NCI-H748 (cell line): ENCODE results near the gene OR51B2.
"Not testable (repeated sequence)": the region's sequence is repeated elsewhere in the genome, so short reads cannot be mapped to it uniquely, and the experiment has no call there.

ENCODE experiments used
- DNase-seq: peaks from one replicate; lab custom pipeline; 2025; ENCODE audit not compliant: unreplicated experiment; lab: John Stamatoyannopoulos, UW

The OR51B2 gene, protein sequence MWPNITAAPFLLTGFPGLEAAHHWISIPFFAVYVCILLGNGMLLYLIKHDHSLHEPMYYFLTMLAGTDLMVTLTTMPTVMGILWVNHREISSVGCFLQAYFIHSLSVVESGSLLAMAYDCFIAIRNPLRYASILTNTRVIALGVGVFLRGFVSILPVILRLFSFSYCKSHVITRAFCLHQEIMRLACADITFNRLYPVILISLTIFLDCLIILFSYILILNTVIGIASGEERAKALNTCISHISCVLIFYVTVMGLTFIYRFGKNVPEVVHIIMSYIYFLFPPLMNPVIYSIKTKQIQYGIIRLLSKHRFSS

GRCh38 chr11:5324197-5324596 lies at the start of gene OR51B2:
Gene OR51B2 (minus strand): TSS chr11:5324297. CDS start chr11:5324297, 0 bp downstream.
- DNase-seq, result no peak

- DNase-seq, result peak; percentile 26
Observed at GRCh38 chr11:5369789-5370188, 45.7 kb upstream of the OR51B2 start.

DNA sequence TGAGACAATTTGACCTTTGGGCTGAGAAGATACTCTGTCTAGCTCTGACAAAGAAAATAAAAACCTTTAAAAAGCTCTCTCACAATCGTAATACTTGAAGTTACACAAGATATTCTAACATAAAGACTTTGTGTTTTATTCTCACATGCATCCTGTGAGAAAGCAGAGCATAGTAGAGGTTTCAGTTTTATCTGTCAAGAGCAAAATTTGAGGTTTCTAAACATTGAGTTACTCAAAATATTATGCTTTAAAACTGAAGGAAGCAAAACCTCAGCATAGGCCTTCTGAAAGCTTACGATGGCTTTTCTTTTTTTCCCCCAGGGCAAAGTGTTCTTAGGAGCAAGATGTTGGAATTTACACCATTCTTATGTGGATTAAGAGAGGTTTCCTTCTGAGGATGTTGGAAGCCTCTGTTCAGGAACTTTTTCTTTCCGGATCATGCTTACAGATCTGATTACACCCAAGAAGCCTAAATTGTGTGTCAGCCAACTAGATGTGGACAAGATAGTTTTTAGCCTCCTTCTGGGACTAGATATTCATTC lies 44.5 kb upstream of the OR51B2 start:
- no peak for DNase-seq

DNA sequence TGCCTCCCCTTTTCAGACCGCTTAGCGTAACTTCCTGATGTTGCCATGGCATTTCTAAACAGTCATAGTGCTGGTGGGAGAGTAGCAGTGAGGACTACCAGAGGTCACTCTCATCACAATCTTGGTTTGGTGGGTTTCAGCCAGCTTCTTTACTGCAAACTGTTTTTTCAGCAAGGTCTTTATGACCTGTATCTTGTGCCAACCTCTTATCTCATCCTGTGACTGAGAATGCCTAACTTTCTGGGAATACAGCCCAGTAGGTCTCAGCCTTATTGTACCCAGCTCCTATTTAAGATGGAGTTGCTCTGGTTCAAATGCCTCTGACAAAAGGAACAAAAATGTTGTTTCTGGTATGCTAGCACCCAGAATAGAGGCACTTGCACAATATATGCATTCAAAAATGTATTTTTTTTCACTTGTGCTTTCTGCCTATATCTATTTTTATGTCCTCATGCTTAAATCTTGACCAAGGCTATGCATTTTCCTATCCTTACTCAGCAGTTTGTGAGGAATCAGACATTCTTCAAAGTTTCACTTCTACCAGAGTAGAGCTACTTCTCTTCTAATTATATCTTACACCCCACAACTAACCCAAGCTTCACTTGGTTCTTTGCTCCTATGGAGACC lies 43.5 kb upstream of the OR51B2 start:
- DNase-seq, result no peak

DNA sequence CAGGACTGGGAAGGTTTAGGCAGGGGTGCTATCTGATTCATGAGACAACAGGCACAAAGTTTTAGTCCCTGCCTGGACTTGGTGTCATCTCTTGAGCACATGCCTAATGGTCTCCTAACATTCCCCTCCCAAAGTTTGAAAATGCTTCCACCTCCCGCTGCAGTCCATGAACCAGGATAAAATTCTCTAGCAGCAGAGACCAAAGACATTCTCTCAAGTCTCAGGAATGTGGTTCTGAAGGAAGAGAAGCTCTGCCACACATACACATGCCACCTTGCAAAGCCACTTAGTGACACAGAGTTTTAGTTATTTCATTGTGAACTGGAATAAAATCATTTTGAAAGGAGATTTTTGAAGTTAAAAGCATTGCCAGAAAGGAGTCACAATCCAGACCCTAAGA lies 42.8 kb upstream of the OR51B2 start:
- DNase-seq, result no peak

- DNase-seq, result not testable (repeated sequence)
Observed at GRCh38 chr11:5366365-5366764, 42.3 kb upstream of the OR51B2 start.

DNA sequence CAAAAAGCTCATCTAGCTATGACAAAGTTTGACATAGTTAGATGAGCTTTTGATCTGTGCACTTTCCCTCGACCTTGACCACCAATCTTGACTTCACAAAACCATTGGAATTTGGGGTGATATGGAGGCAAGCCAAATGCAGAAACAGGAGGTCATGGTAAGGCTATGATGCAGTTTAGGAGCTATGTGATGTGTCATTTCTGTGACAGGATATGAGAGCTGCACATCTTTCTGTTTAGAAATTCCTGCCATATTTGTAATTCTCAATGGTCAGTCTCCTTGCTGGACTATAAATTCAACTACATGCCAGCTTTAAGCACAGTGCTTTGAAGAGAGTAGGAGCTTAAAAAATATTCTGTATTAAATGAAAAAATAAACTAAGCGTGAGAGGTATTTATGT lies 40.1 kb upstream of the OR51B2 start:
- DNase-seq, result no peak

- DNase-seq, result peak; percentile 5
Observed at GRCh38 chr11:5363679-5364078, 39.6 kb upstream of the OR51B2 start.

- no peak for DNase-seq
Observed at GRCh38 chr11:5362017-5362625, 38.0 kb upstream of the OR51B2 start.

GRCh38 chr11:5356031-5356430 lies 31.9 kb upstream of the OR51B2 start:
- not testable (repeated sequence) for DNase-seq

DNA sequence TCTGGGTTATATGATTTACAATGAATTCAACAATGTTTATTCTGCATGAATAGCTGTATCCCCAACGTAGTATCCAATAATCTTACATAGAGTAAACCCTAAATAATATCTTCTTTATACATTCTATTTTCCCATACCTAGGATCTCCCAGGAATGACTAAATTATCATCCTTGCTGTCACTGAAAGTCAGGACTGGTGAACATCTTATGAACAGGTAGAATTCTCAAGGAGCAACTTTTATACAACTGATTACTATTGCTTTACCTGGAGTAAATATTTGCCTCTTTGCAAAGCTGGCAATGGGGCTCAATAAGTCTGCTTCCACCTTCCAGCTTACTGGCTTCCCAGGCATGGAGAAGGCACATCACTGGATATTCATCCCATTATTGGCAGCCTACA lies 27.1 kb upstream of the OR51B2 start, which contains the start of gene OR51B6:
Gene OR51B6 (plus strand): TSS at position 301 of the 400 bp plus-strand sequence. CDS start 0 bp downstream, at position 301.
- DNase-seq, result no peak

DNA sequence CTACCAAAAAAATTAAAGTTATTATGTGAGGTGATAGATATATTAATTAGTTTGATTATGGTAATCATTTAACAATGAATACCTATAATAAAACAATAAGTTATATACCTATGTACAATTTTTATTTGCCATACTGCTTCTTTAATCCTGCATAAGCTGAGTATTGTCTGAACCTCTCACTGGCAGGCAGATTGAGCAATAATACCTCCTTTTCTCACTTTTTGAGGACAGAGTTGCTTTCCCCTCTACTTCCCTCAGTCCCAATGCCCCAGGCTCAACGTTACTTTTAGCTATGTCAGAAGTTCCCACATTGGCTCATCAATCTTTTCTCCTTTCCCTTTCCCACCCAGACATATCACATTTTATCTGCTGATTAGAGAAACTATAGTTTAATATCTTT lies 25.5 kb upstream of the OR51B2 start:
- no peak for DNase-seq

- no peak for DNase-seq
Observed at GRCh38 chr11:5348551-5349194, 24.6 kb upstream of the OR51B2 start.

DNA sequence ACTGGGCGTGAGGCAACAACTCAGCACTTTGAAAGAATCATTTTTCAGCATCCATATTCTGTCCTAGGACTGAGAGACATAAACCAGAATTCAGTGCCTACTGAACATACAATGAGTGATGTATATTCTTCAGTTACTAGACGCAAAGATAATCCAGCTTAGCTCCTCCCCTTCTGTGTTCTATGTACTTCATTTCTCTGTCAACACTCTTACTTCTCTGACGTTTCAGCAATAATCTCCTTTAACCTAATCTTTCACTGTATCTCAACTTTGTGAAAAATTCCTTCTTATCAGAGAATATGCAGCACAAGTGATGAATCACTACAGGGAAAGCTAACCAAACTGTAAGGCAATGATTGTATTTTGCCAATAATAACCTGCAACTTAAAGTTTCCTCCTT lies 21.7 kb upstream of the OR51B2 start:
- no peak for DNase-seq

- no peak for DNase-seq
Observed at GRCh38 chr11:5343474-5344335, 19.6 kb upstream of the OR51B2 start, which contains the start of gene OR51B5. Gene OR51B5 (minus strand): TSS chr11:5343524. CDS start chr11:5343524, 0 bp downstream.

DNA sequence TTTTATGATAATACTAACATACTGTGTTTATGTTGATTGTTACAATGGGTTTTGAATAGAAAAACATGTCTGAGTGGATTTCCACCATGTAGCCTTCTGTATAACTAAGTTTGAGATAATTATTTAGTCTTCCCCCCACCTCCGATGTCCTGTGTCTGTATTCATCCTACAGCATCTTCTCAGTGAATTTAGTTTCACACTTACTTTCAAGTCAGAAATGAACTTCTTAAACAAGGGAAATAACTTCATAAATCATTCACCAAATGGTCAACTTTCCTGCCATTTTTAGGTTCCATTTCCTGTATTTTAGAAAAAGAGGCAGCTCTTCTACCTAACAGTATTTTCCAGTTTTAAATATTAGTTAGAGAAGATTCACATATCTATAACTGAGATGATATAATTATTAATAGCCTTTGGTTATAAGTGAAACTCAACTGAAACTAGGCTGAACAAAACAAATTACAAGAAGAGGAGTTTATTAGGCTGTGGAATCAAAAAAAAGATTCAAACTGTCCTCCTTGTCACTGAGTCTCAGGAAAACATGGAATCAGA lies 15.8 kb upstream of the OR51B2 start:
- DNase-seq, result no peak

DNA sequence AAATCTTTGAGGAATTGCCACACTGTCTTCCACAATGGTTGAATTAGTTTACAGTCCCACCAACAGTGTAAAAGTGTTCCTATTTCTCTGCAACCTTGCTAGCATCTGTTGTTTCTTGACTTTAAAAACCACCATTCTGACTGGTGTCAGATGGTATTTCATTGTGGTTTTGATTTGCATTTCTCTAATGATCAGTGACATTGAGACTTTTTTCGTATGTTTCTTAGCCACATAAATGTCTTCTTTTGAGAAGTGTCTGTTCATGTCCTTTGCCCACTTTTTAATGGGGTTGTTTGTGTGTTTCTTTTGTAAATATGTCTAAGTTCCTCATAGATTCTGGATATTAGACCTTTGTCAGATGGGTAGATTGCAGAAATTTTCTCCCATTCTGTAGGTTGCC lies 13.2 kb upstream of the OR51B2 start:
- DNase-seq, result not testable (repeated sequence)

DNA sequence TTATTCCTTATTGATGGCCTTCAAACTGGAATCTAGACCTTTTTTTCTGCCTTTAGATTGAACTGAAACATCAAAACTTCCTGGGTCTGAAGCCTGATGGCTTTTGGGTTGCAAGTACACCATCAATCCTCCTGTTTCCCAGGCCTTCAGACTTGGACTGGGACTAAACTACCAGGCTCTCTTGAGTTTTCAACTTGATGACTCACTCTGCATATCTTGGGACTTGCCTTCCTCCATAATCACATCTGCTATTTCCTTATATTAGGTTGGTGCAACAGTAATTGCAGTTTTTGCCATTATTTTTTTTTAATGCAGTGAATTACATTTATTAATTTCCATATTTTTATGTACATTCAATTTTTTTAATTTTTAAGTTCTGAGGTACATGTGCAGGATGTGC lies 12.2 kb upstream of the OR51B2 start:
- DNase-seq, result no peak

DNA sequence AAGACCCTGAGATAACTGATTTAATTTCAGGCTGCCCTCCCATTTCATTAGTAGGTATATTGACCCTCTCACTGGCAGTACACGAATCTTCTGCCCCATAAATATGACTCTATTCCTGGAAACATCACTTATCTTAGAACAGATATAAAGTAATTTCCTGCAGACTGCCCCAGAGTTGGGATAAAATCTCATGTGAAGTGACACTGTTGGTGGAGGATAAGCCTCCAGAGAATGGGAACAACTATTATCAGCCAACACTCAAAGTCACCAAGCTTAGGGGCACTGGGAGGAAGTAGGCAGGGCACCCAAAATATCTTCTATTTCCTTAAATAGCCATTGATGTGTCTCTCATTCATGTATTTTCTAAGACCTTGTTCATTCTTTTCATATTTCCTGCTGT lies 11.1 kb upstream of the OR51B2 start:
- no peak for DNase-seq

DNA sequence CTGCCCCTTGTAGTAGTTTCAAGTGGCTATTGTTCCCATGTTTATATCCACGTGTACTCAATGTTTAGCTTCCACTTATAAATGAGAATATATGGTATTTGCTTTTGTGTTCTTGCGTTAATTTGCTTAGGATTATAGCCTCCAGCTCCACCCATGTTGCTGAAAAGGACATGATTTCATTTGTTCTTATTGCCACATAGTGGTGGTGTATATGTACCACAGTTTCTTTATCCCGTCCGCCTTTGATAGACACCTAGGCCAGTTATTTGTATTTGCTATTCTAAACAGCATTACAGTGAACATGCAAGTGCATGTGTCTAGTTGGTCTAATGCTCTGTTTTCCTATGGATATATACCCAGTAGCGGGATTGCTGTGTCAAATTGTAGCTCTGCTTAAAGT lies 6.8 kb downstream of the OR51B2 start:
- peak; percentile 55 for DNase-seq
